HEK293T (cell line): ENCODE data around the gene MED27.

ENCODE experiments used
- BHLHE40 ChIP-seq: fragments of 450-650 bp; IDR thresholded peaks from 2 replicates; pipeline ENCODE4 v1.6.1; 2016; ENCODE audit warnings: mild to moderate bottlenecking, moderate library complexity, borderline replicate concordance
- CTBP1 ChIP-seq: fragments of 450-650 bp; IDR thresholded peaks from 2 replicates; pipeline ENCODE4 v1.6.1; 2016; ENCODE audit warnings: borderline replicate concordance
- FOXA1 ChIP-seq: fragments of 450-650 bp; IDR thresholded peaks from 2 replicates; pipeline ENCODE4 v1.6.1; 2016; ENCODE audit warnings: mild to moderate bottlenecking
- HDGF ChIP-seq: fragments of 450-650 bp; IDR thresholded peaks from 2 replicates; pipeline ENCODE4 v1.6.1; 2017; ENCODE audit warnings: antibody characterized with exemption, borderline replicate concordance
- LEF1 ChIP-seq: fragments of 450-650 bp; IDR thresholded peaks from 2 replicates; pipeline ENCODE4 v1.6.1; 2017; ENCODE audit warnings: mild to moderate bottlenecking, borderline replicate concordance
- SP1 ChIP-seq: fragments of 450-650 bp; IDR thresholded peaks from 2 replicates; pipeline ENCODE4 v1.6.1; 2017
- SUZ12 ChIP-seq: fragments of 450-650 bp; IDR thresholded peaks from 2 replicates; pipeline ENCODE4 v1.6.1; 2016; ENCODE audit warnings: mild to moderate bottlenecking

DNA sequence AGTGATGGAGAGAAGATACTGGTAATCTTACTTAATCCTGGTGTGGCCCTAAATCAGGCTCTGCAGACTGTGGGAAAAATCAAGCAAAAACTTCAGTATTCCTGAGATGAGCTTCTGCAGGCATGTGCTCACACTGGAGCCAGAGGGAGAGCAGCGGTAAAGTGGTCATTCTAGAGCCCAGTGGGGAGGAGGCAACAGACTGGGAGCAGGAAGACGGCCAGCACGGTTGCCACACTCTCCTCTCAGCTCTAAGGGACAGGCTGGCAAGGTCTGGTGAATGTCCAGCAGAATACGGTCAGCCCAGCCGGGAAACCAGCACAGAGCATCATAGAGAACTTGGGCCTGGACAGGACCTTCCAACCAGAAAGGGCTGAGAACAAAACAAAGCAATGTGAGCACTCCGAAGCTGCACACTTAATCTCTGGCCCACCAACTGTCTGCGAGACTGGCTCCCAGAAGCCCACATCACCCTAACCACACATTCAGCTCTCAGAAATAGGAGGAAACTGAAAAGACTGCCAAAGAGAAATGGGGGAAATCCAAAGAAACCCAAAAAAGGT is 30.3 kb downstream of the MED27 start:
- TF ChIP-seq BHLHE40 (no peak), SUZ12 (no peak), SP1 (no peak), FOXA1 (no peak), HDGF (no peak), CTBP1 (no peak), LEF1 (no peak)
